PC-3 (cell line): ENCODE data around the gene SVIL. TPM values are rescaled to one million over a fixed set of nuclear protein-coding genes. Genes with fewer than 3 reads are reported as not detected.

Experiments used
- ATAC-seq: fragments of 200-7000 bp; cut with Tn5 transposase; 2 replicates; pipeline ENCODE4 v1.9.1; 2020; ENCODE audit warnings: mild to moderate bottlenecking, moderate library complexity
- BruUV-seq: library from RNA; stranded (reverse); fragments of 400-500 nt; replicated peaks from 2 replicates; lab custom pipeline; 2021; lab: Mats Ljungman, UMichigan
- CTCF ChIA-PET: fragments of 300-600 bp; sonication (Branson Sonifier 250); formaldehyde crosslinking; loops from one replicate; lab custom pipeline; 2022; ENCODE audit warnings: antibody characterized with exemption; lab: Charles Lee
- POLR2A ChIA-PET: fragments of 300-600 bp; sonication (Branson Sonifier 250); formaldehyde crosslinking; loops from one replicate; lab custom pipeline; 2022; ENCODE audit warnings: antibody characterized with exemption; ENCODE audit not compliant: unreplicated experiment; lab: Charles Lee
- DNase-seq: peaks from one replicate; pipeline ENCODE4 v3.0.0-alpha.2; 2015
- H2AFZ ChIP-seq: fragments of 300-600 bp; sonication (generic); 2 replicates; pipeline ENCODE4 v1.6.0; 2016; ENCODE audit warnings: antibody characterized with exemption, low read length
- H3F3A ChIP-seq: fragments of 300-600 bp; sonication (generic); one replicate; pipeline ENCODE4 v1.6.0; 2017; ENCODE audit warnings: antibody characterized with exemption, low read length, control low read depth, mild to moderate bottlenecking; ENCODE audit not compliant: unreplicated experiment
- H3K27ac ChIP-seq: fragments of 300-600 bp; sonication (generic); 2 replicates; pipeline ENCODE4 v1.5.1; 2016; ENCODE audit warnings: mild to moderate bottlenecking, low read length
- H3K27me3 ChIP-seq: fragments of 300-600 bp; sonication (generic); 2 replicates; pipeline ENCODE4 v1.6.1; 2016; ENCODE audit warnings: low read length, mixed read lengths
- H3K36me3 ChIP-seq: fragments of 300-600 bp; sonication (generic); 2 replicates; pipeline ENCODE4 v1.6.1; 2016; ENCODE audit warnings: low read depth, mixed run types, low read length, mixed read lengths
- H3K4me1 ChIP-seq: fragments of 300-600 bp; sonication (generic); 2 replicates; pipeline ENCODE4 v1.5.1; 2016; ENCODE audit warnings: low read length; ENCODE audit not compliant: insufficient read depth
- H3K4me2 ChIP-seq: fragments of 300-600 bp; sonication (generic); 2 replicates; pipeline ENCODE4 v1.6.0; 2016; ENCODE audit warnings: low read length
- H3K4me3 ChIP-seq: fragments of 300-600 bp; sonication (generic); 2 replicates; pipeline ENCODE4 v1.5.1; 2016; ENCODE audit warnings: mild to moderate bottlenecking, low read length, mixed read lengths
- H3K79me2 ChIP-seq: fragments of 300-600 bp; sonication (generic); 2 replicates; pipeline ENCODE4 v1.6.1; 2017; ENCODE audit warnings: low read length, mixed read lengths
- H3K9ac ChIP-seq: fragments of 300-600 bp; sonication (generic); 2 replicates; pipeline ENCODE4 v1.6.0; 2016; ENCODE audit warnings: mild to moderate bottlenecking, low read length
- H3K9me2 ChIP-seq: fragments of 300-600 bp; sonication (generic); replicated peaks from 2 replicates; pipeline ENCODE4 v1.6.1; 2016; ENCODE audit warnings: mixed run types, low read length, mixed read lengths
- H3K9me3 ChIP-seq: fragments of 300-600 bp; sonication (generic); 2 replicates; pipeline ENCODE4 v1.6.1; 2016; ENCODE audit warnings: low read length, mixed read lengths
- H4K20me1 ChIP-seq: fragments of 300-600 bp; sonication (generic); 2 replicates; pipeline ENCODE4 v1.6.1; 2016; ENCODE audit warnings: low read length, mixed read lengths
- EZH2 ChIP-seq: fragments of 300-600 bp; sonication (generic); IDR thresholded peaks from one replicate; pipeline ENCODE4 v1.6.1; 2017; ENCODE audit warnings: antibody characterized with exemption, mild to moderate bottlenecking, low read length; ENCODE audit not compliant: unreplicated experiment
- EZH2phosphoT487 ChIP-seq: fragments of 300-600 bp; sonication (generic); IDR thresholded peaks from 2 replicates; pipeline ENCODE4 v1.6.1; 2018; ENCODE audit warnings: mild to moderate bottlenecking, antibody characterized with exemption, low read length, borderline replicate concordance
- intact Hi-C: fragments of 100-400 bp; cut with micrococcal nuclease; formaldehyde crosslinking; loops from 2 replicates; pipeline ENCODE4 v1.9.0; 2023
- total RNA-seq: library from RNA; depleted of rRNA; stranded (reverse); fragments of >200 nt; gene quantifications from 2 replicates; pipeline ENCODE4 v1.2.3, GENCODE V29; 2014
- TF ChIP-seq, protein P1 (sequence below): fragments of 300-600 bp; sonication (generic); conservative IDR thresholded peaks from 2 replicates; pipeline ENCODE4 v1.5.1; 2017; ENCODE audit warnings: antibody characterized with exemption, low read depth, mild to moderate bottlenecking, low read length

The SVIL gene
- total RNA-seq, 1 experiment from 2014 or later, result 19.2 TPM

DNA sequence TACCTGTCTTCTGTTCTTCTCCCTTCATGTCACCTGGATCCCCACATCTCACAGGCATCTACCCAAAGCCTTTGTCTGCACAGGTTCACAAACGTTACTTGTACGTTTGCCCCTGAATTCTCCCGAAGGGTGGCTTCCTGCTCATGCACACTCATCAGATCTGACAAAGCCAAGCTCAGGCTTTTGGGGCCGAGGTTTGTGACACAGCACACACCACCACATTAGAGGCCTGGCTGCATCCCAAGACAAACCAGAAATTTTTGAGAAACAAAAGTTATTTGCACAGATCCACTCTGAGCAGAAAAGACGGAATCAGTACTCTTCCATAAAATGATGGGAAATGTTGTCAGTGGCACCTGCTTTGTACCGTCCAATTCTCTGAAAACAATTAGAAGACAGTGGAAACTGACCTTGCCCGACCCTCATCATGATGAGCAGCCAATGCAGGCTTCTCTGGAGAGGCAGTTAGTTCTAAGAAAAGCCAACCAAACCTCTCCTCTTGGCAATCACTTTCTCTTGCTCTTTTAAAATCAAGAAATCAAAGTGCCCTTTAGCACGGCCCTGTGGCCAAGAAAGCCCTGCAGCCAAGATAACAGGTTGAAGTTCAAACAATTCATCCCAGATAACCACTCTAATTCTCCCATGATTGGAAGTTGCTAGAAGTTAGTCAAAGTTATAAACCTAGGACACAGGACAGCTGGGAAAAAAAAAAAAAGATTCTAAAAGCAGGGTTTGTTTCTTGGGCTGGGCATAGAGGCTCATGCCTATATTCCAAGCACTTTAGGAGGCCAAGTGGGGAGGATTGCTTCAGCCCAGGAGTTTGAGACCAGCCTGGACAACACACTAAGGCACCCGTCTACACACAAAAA, 13.6 kb upstream of the SVIL start:
- Histone ChIP-seq H3K4me1 (peaks cover 37% of the 10 kb centered on the region), H2AFZ (no peak overlapping the region), H3K27ac (peak overlapping the region; percentile 25), H4K20me1 (no peaks in the 10 kb centered on the region), H3F3A (no peaks in the 10 kb centered on the region), H3K4me2 (no peak overlapping the region), H3K9ac (no peak overlapping the region), H3K36me3 (no peaks in the 10 kb centered on the region; the same call in 1 of the 2 replicates), H3K9me2 (no peaks in the 10 kb centered on the region), H3K9me3 (no peaks in the 10 kb centered on the region), H3K79me2 (peaks cover 36% of the 10 kb centered on the region), H3K4me3 (no peak overlapping the region), H3K27me3 (no peaks in the 10 kb centered on the region)
- ChIA-PET POLR2A (no interaction called here), CTCF (no interaction called here)
- ATAC-seq, result no peak
- TF ChIP-seq, protein P1, sequence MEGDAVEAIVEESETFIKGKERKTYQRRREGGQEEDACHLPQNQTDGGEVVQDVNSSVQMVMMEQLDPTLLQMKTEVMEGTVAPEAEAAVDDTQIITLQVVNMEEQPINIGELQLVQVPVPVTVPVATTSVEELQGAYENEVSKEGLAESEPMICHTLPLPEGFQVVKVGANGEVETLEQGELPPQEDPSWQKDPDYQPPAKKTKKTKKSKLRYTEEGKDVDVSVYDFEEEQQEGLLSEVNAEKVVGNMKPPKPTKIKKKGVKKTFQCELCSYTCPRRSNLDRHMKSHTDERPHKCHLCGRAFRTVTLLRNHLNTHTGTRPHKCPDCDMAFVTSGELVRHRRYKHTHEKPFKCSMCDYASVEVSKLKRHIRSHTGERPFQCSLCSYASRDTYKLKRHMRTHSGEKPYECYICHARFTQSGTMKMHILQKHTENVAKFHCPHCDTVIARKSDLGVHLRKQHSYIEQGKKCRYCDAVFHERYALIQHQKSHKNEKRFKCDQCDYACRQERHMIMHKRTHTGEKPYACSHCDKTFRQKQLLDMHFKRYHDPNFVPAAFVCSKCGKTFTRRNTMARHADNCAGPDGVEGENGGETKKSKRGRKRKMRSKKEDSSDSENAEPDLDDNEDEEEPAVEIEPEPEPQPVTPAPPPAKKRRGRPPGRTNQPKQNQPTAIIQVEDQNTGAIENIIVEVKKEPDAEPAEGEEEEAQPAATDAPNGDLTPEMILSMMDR, result no peak
- no peak for TF ChIP-seq EZH2phosphoT487
- no peak for TF ChIP-seq EZH2
- BruUV-seq, result no TSS peak
- intact Hi-C loops, result no loop called here
- no peak for DNase-seq

DNA sequence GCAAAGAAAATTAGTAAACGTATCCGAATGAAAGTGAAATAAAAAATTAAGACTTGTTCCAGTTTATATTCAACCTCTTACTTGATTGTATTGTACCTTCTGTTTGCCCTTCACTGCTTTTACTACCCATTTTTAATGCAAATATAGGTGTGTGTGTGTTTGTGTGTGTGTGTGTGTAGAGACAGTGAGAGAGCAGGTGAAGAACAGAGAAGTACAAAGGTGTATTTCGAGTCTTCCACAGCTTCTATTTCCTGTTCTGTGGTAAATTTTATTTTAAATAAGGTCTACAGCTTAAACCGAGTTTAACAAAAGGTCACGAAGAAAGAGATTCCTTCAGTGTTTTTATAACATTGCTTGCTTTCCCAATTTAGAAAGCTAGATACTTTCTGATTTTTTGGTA, 12.7 kb upstream of the SVIL start:
- peaks cover 37% of the 10 kb centered on the region for H3K4me1 ChIP-seq
- BruUV-seq, result no TSS peak
- ChIA-PET CTCF (no interaction called here), POLR2A (no interaction called here)
- no peak overlapping the region for H3K4me3 ChIP-seq
- DNase-seq (no peak), ATAC-seq (no peak)
- H3K27me3 ChIP-seq, result no peaks in the 10 kb centered on the region
- no peaks in the 10 kb centered on the region for H4K20me1 ChIP-seq
- no peak overlapping the region for H3K9ac ChIP-seq
- TF ChIP-seq, protein P1, result no peak
- TF ChIP-seq EZH2, result no peak
- no peak for TF ChIP-seq EZH2phosphoT487
- peaks cover 36% of the 10 kb centered on the region for H3K79me2 ChIP-seq
- H2AFZ ChIP-seq, result no peak overlapping the region
- no peaks in the 10 kb centered on the region for H3K36me3 ChIP-seq
- H3K9me3 ChIP-seq, result no peaks in the 10 kb centered on the region
- H3K9me2 ChIP-seq, result no peaks in the 10 kb centered on the region
- H3K4me2 ChIP-seq, result no peak overlapping the region
- intact Hi-C loops, result no loop called here
- peak overlapping the region; percentile 25; the same call in 1 of the 2 replicates for H3K27ac ChIP-seq
- H3F3A ChIP-seq, result no peaks in the 10 kb centered on the region

DNA sequence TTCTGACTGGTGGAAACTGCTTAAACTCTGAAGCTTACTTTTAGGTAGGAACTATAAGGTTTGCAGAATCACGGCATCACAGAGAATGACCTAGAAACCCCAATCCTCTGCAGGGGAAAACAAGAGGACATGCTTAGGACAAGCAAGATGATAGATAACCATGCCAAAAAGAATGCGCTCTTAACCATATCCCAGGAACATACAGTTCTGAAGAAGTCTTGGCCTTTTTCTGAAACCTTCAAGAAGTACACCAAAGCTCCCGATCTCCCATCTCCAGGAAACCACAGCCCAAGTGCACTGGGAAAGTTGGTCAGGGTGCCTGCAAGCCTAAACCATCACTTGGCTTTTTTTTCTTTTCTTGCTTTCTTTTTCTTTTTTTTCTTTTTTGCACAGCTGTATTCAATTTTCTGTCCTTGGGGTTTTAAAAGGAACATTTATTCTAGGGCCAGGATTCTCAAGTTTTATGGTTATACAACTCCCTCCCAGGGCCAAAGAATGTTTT, 12.2 kb upstream of the SVIL start:
- BruUV-seq, result no TSS peak
- H3F3A ChIP-seq, result no peaks in the 10 kb centered on the region
- peaks cover 36% of the 10 kb centered on the region for H3K79me2 ChIP-seq
- ATAC-seq, result no peak
- TF ChIP-seq EZH2 (no peak), EZH2phosphoT487 (no peak)
- TF ChIP-seq, protein P1, result no peak
- peak overlapping the region; percentile 60 for H3K27ac ChIP-seq
- H3K4me2 ChIP-seq, result no peak overlapping the region
- H3K9me3 ChIP-seq, result no peaks in the 10 kb centered on the region
- no peaks in the 10 kb centered on the region for H3K36me3 ChIP-seq
- H3K27me3 ChIP-seq, result no peaks in the 10 kb centered on the region
- intact Hi-C loops, result no loop called here
- H3K9ac ChIP-seq, result no peak overlapping the region
- H3K4me1 ChIP-seq, result peaks cover 37% of the 10 kb centered on the region
- no peak overlapping the region for H2AFZ ChIP-seq
- no peaks in the 10 kb centered on the region for H3K9me2 ChIP-seq
- H3K4me3 ChIP-seq, result no peak overlapping the region
- CTCF ChIA-PET, result no interaction called here
- POLR2A ChIA-PET, result no interaction called here
- DNase-seq, result no peak
- H4K20me1 ChIP-seq, result no peaks in the 10 kb centered on the region
